Karpas-422 (cell line): ENCODE results near the gene OR13H1. TPM values are rescaled to one million over a fixed set of nuclear protein-coding genes. Genes with fewer than 3 reads are reported as not detected.
"Not testable (repeated sequence)": the region's sequence is repeated elsewhere in the genome, so short reads cannot be mapped to it uniquely, and the experiment has no call there.

Experiments
- DNase-seq: peaks from one replicate; pipeline ENCODE4 v3.0.0-alpha.2; 2015
- H2AFZ ChIP-seq: fragments of 200-600 bp; sonication (generic); 2 replicates; pipeline ENCODE4 v1.6.1; 2014; ENCODE audit warnings: antibody characterized with exemption, low read length, mixed read lengths
- H3K27ac ChIP-seq: fragments of 200-600 bp; sonication (generic); 2 replicates; pipeline ENCODE4 v1.5.1; 2014; ENCODE audit warnings: mild to moderate bottlenecking, low read length, moderate library complexity
- H3K27me3 ChIP-seq: fragments of 200-600 bp; sonication (generic); 2 replicates; pipeline ENCODE4 v1.6.1; 2014; ENCODE audit warnings: low read length, mixed read lengths
- H3K36me3 ChIP-seq: fragments of 200-600 bp; sonication (generic); 2 replicates; pipeline ENCODE4 v1.6.1; 2014; ENCODE audit warnings: low read length, mixed read lengths; ENCODE audit not compliant: insufficient read depth
- H3K4me1 ChIP-seq: fragments of 200-600 bp; sonication (generic); 2 replicates; pipeline ENCODE4 v1.6.1; 2014; ENCODE audit warnings: mild to moderate bottlenecking, low read length, mixed read lengths
- H3K4me2 ChIP-seq: fragments of 200-600 bp; sonication (generic); 2 replicates; pipeline ENCODE4 v1.6.1; 2014; ENCODE audit warnings: low read length, low read depth, mild to moderate bottlenecking; ENCODE audit not compliant: poor library complexity, severe bottlenecking
- H3K4me3 ChIP-seq: fragments of 200-600 bp; sonication (generic); 2 replicates; pipeline ENCODE4 v1.5.1; 2014; ENCODE audit warnings: mild to moderate bottlenecking, antibody characterized with exemption, low read length, mixed read lengths
- H3K79me2 ChIP-seq: fragments of 200-600 bp; sonication (generic); 2 replicates; pipeline ENCODE4 v1.6.1; 2014; ENCODE audit warnings: mild to moderate bottlenecking, low read length, mixed read lengths
- H3K9ac ChIP-seq: fragments of 200-600 bp; sonication (generic); 2 replicates; pipeline ENCODE4 v1.6.0; 2014; ENCODE audit warnings: low read length
- H3K9me2 ChIP-seq: fragments of 200-600 bp; sonication (generic), shearing (Covaris generic); replicated peaks from 2 replicates; pipeline ENCODE4 v1.6.0; 2014; ENCODE audit warnings: mild to moderate bottlenecking, low read length, moderate library complexity; ENCODE audit not compliant: insufficient read depth
- H3K9me3 ChIP-seq: fragments of 300-700, 200-600 bp; sonication (generic); 2 replicates; pipeline ENCODE4 v1.6.1; 2014; ENCODE audit warnings: low read length, mixed read lengths
- H4K20me1 ChIP-seq: fragments of 200-600 bp; sonication (generic); 2 replicates; pipeline ENCODE4 v1.6.1; 2014; ENCODE audit warnings: mild to moderate bottlenecking, antibody characterized with exemption, low read length, low read depth; ENCODE audit not compliant: insufficient read depth
- total RNA-seq: library from RNA; depleted of rRNA; stranded (reverse); fragments of >200 nt; shearing (Covaris generic); gene quantifications from 2 replicates; pipeline ENCODE4 v1.2.3, GENCODE V29; 2014; ENCODE audit warnings: low replicate concordance; rRNA removed

OR13H1 gene
- total RNA-seq: not detected in 2 replicates

GRCh38 chrX:131543774-131544173 lies at the start of gene OR13H1:
TSS of gene OR13H1 (plus strand) at chrX:131544074. CDS start at chrX:131544074, 0 bp downstream.
- H3K27ac ChIP-seq: no peak within 1 kb of the TSS
- H3K9ac ChIP-seq: no peak within 1 kb of the TSS
- no peak within 1 kb of the TSS for H2AFZ ChIP-seq
- no peak within 1 kb of the TSS for H3K4me3 ChIP-seq
- H3K36me3 ChIP-seq: no peaks in the 10 kb centered on the region
- no peaks in the 10 kb centered on the region for H4K20me1 ChIP-seq
- no peak for DNase-seq
- no peaks in the 10 kb centered on the region for H3K9me2 ChIP-seq
- no peaks in the 10 kb centered on the region for H3K79me2 ChIP-seq
- no peaks in the 10 kb centered on the region for H3K4me1 ChIP-seq
- no peaks in the 10 kb centered on the region for H3K9me3 ChIP-seq
- no peaks in the 10 kb centered on the region for H3K27me3 ChIP-seq
- H3K4me2 ChIP-seq: no peak within 1 kb of the TSS

- H3K4me3 ChIP-seq, H3K9me2 ChIP-seq, H2AFZ ChIP-seq, H3K4me2 ChIP-seq, H4K20me1 ChIP-seq, H3K9ac ChIP-seq, H3K27me3 ChIP-seq, H3K36me3 ChIP-seq, H3K27ac ChIP-seq, H3K4me1 ChIP-seq, H3K9me3 ChIP-seq, H3K79me2 ChIP-seq: not testable (repeated sequence)
- peak; percentile 14 for DNase-seq
These were observed 42.3 kb upstream of the OR13H1 start for GRCh38 chrX:131501556-131501955.

- no peaks in the 10 kb centered on the region for H3K36me3 ChIP-seq
- no peak overlapping the region for H3K4me2 ChIP-seq
- peak; percentile 1 for DNase-seq
- H3K9me2 ChIP-seq: no peaks in the 10 kb centered on the region
- no peak overlapping the region for H2AFZ ChIP-seq
- H3K27ac ChIP-seq: no peak overlapping the region
- H3K9me3 ChIP-seq: no peaks in the 10 kb centered on the region
- no peaks in the 10 kb centered on the region for H3K4me1 ChIP-seq
- no peaks in the 10 kb centered on the region for H3K79me2 ChIP-seq
- no peaks in the 10 kb centered on the region for H4K20me1 ChIP-seq
- H3K9ac ChIP-seq: no peak overlapping the region
- no peak overlapping the region for H3K4me3 ChIP-seq
- no peaks in the 10 kb centered on the region for H3K27me3 ChIP-seq
These were observed 30.5 kb upstream of the OR13H1 start for GRCh38 chrX:131513159-131513914.

GRCh38 chrX:131521824-131522223 lies 22.1 kb upstream of the OR13H1 start:
- no peak overlapping the region for H3K4me3 ChIP-seq
- no peak overlapping the region for H3K9ac ChIP-seq
- no peaks in the 10 kb centered on the region for H3K9me2 ChIP-seq
- H3K4me1 ChIP-seq: no peaks in the 10 kb centered on the region
- no peak overlapping the region for H3K4me2 ChIP-seq
- no peaks in the 10 kb centered on the region for H3K79me2 ChIP-seq
- H3K9me3 ChIP-seq: no peaks in the 10 kb centered on the region
- H4K20me1 ChIP-seq: no peaks in the 10 kb centered on the region
- no peaks in the 10 kb centered on the region for H3K27me3 ChIP-seq
- no peaks in the 10 kb centered on the region for H3K36me3 ChIP-seq
- DNase-seq: peak; percentile 37
- no peak overlapping the region for H2AFZ ChIP-seq
- no peak overlapping the region for H3K27ac ChIP-seq

GRCh38 chrX:131544218-131544617 lies 344 bp downstream of the OR13H1 start:
- Histone ChIP-seq H3K27me3 (no peaks in the 10 kb centered on the region), H3K9ac (no peak overlapping the region), H3K4me3 (no peak overlapping the region), H3K79me2 (no peaks in the 10 kb centered on the region), H2AFZ (no peak overlapping the region), H3K9me3 (no peaks in the 10 kb centered on the region), H3K4me1 (no peaks in the 10 kb centered on the region), H3K36me3 (no peaks in the 10 kb centered on the region), H3K4me2 (no peak overlapping the region), H3K9me2 (no peaks in the 10 kb centered on the region), H3K27ac (no peak overlapping the region), H4K20me1 (no peaks in the 10 kb centered on the region)
- peak; percentile 41 for DNase-seq

GRCh38 chrX:131549011-131549410 lies 5.1 kb downstream of the OR13H1 start:
- Histone ChIP-seq H3K36me3 (no peaks in the 10 kb centered on the region), H3K9ac (no peak overlapping the region), H3K4me2 (no peak overlapping the region), H3K9me2 (no peaks in the 10 kb centered on the region), H3K79me2 (no peaks in the 10 kb centered on the region), H3K4me3 (no peak overlapping the region), H2AFZ (no peak overlapping the region), H3K27ac (no peak overlapping the region), H3K4me1 (no peaks in the 10 kb centered on the region), H3K9me3 (no peaks in the 10 kb centered on the region), H3K27me3 (no peaks in the 10 kb centered on the region), H4K20me1 (no peaks in the 10 kb centered on the region)
- DNase-seq: no peak

GRCh38 chrX:131552453-131552852 lies 8.6 kb downstream of the OR13H1 start:
- H3K9me3 ChIP-seq, H3K27ac ChIP-seq, H2AFZ ChIP-seq, H3K4me1 ChIP-seq, H3K27me3 ChIP-seq, H4K20me1 ChIP-seq, DNase-seq, H3K4me3 ChIP-seq, H3K9ac ChIP-seq, H3K36me3 ChIP-seq, H3K9me2 ChIP-seq, H3K4me2 ChIP-seq, H3K79me2 ChIP-seq: not testable (repeated sequence)

- Histone ChIP-seq H3K36me3 (no peaks in the 10 kb centered on the region), H3K79me2 (no peaks in the 10 kb centered on the region)
- DNase-seq: no peak
These were observed 14.7 kb downstream of the OR13H1 start for GRCh38 chrX:131558562-131558961.

More at GRCh38 chrX:131558562-131558961, 14.7 kb downstream of the OR13H1 start:
- no peak overlapping the region for H2AFZ ChIP-seq
- no peak overlapping the region for H3K4me2 ChIP-seq
- H3K27me3 ChIP-seq: no peaks in the 10 kb centered on the region
- no peaks in the 10 kb centered on the region for H4K20me1 ChIP-seq
- H3K4me1 ChIP-seq: no peaks in the 10 kb centered on the region
- H3K27ac ChIP-seq: no peak overlapping the region
- H3K9me2 ChIP-seq: no peaks in the 10 kb centered on the region
- no peak overlapping the region for H3K4me3 ChIP-seq
- H3K9ac ChIP-seq: no peak overlapping the region
- H3K9me3 ChIP-seq: no peaks in the 10 kb centered on the region
